Chondrocyte (in vitro differentiated cells): ENCODE data around the gene FANCG. TPM values are rescaled to one million over a fixed set of nuclear protein-coding genes. Genes with fewer than 3 reads are reported as not detected.

Experiments
- DNase-seq: peaks from one replicate; pipeline ENCODE4 v3.0.0; 2021; ENCODE audit warnings: mixed read lengths, low spot score
- H3K27ac Mint-ChIP-seq: one replicate; pipeline ENCODE4 v1.8.0; 2021; ENCODE audit warnings: mild to moderate bottlenecking, moderate library complexity, mixed read lengths; ENCODE audit not compliant: unreplicated experiment
- H3K27me3 Mint-ChIP-seq: 2 replicates; pipeline ENCODE4 v1.8.0; 2021; ENCODE audit warnings: low read depth, mixed read lengths
- H3K36me3 Mint-ChIP-seq: 2 replicates; pipeline ENCODE4 v1.8.0; 2021; ENCODE audit warnings: low read depth, mixed read lengths
- H3K4me1 Mint-ChIP-seq: 2 replicates; pipeline ENCODE4 v1.8.0; 2021; ENCODE audit warnings: low read depth, mild to moderate bottlenecking, mixed read lengths
- H3K4me3 Mint-ChIP-seq: one replicate; pipeline ENCODE4 v1.8.0; 2021; ENCODE audit warnings: mild to moderate bottlenecking, moderate library complexity, mixed read lengths; ENCODE audit not compliant: unreplicated experiment
- H3K9me3 Mint-ChIP-seq: 2 replicates; pipeline ENCODE4 v1.8.0; 2021; ENCODE audit warnings: low read depth, mixed read lengths
- CTCF ChIP-seq: fragments of 200-600 bp; sonication (generic); IDR thresholded peaks from 2 replicates; pipeline ENCODE4 v1.5.0; 2021; ENCODE audit warnings: antibody characterized with exemption, mild to moderate bottlenecking, moderate library complexity
- total RNA-seq: library from RNA; stranded (reverse); gene quantifications from 3 replicates; pipeline ENCODE4 v1.2.1, GENCODE V29; 2021

Gene FANCG
- total RNA-seq, 1 donor from 2014 or later = 14.9 TPM

DNA sequence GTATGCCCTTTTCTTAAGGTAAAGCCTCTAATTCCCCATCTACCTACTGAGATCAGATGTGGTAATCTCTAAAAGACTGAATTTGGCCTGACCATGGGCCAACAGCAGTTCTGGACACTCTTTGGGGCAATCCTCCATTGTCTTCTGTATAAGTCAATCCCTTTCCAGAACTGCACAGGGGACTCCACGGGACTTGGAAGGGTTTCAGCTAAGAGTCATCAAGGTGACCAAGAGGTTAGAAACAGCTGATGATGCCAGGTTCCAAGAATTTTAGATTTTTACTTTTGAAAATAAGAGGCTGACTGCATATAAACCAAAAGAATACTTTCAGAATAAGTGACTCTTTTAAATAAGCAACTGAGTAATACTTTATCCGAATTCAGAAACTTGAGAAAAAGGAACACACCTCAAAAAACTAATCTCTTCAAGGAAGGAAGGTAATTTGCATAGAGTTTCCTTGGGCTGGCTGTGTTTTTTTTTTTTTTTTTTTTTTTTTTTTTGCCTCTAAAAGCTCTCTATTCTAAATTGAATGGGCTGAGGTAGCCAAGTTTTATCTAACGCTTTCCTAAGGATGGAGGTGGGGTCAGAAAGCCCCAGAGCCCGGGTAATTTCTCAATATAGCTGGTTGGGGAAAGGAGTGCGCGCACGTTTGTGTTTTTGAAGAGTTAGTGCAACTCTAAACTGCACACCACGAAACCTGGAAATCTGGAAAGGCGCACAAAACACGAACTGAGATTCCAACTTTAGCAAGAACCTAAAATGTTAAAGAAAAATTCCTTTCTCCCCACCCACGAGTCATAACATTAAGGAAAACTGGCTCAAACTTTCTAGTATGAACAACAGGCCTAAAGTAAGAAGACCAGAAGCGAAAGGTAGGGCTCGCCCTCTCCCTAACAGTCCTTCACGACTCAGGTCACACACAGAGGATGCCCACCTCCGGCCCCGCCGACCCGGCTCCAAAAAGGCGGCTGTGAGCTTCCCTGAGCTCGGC, 8.6 kb downstream of the FANCG start:
- peak overlapping the region; percentile 97 for H3K27ac Mint-ChIP-seq
- H3K36me3 Mint-ChIP-seq = peaks cover 21% of the 10 kb centered on the region
- peaks cover 46% of the 10 kb centered on the region for H3K4me1 Mint-ChIP-seq

GRCh38 chr9:35069020-35069419, 10.7 kb downstream of the FANCG start:
- peak overlapping the region; percentile 68 for H3K27ac Mint-ChIP-seq
- TF ChIP-seq CTCF = no peak
- H3K9me3 Mint-ChIP-seq = no peaks in the 10 kb centered on the region
- H3K36me3 Mint-ChIP-seq = peaks cover 24% of the 10 kb centered on the region
- peak overlapping the region; percentile 83 for H3K4me3 Mint-ChIP-seq
- DNase-seq = no peak
- H3K4me1 Mint-ChIP-seq = peaks cover 46% of the 10 kb centered on the region
- no peaks in the 10 kb centered on the region for H3K27me3 Mint-ChIP-seq

More for the DNA sequence above, 8.6 kb downstream of the FANCG start:
- peak overlapping the region; percentile 83 for H3K4me3 Mint-ChIP-seq
- TF ChIP-seq CTCF = no peak
- H3K9me3 Mint-ChIP-seq = no peaks in the 10 kb centered on the region
- H3K27me3 Mint-ChIP-seq = no peaks in the 10 kb centered on the region
- DNase-seq = no peak

GRCh38 chr9:35067056-35067455, 12.7 kb downstream of the FANCG start:
- H3K27ac Mint-ChIP-seq = no peak overlapping the region
- TF ChIP-seq CTCF = no peak
- peaks cover 42% of the 10 kb centered on the region for H3K36me3 Mint-ChIP-seq
- no peak overlapping the region for H3K4me3 Mint-ChIP-seq
- H3K9me3 Mint-ChIP-seq = no peaks in the 10 kb centered on the region
- DNase-seq = no peak
- H3K4me1 Mint-ChIP-seq = peaks cover 39% of the 10 kb centered on the region
- H3K27me3 Mint-ChIP-seq = no peaks in the 10 kb centered on the region

DNA sequence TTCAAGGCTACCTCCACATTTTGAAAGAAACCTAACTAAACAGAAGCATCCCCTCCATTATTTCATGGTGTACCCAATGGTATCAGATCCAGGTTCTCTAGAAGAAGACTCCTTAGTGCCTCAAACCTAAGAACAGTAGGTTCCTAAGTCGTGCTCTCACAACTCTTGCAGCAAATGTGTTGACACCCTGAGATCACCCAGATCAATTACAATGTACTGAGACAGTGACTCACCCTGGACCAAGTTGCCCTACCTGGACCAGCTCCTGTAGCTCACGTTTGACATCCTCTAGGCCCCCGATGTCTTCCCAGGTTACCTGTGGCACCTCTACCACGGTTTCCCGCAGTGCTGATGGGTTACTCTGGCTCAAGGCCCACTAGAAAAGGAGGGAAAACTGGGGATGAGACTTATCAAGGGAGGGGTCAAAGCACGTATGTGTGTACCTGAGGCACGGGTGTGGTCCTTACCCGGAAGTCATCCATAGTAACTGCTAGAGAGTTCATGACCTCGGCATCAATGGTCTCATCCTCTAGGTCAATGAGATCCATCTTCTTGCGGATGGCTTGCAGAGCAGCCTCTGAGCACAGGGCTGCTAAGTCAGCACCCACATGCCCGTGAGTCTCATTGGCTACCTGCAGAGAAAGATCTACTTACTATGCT, 19.1 kb downstream of the FANCG start:
- peaks cover 86% of the 10 kb centered on the region for H3K36me3 Mint-ChIP-seq
- H3K4me3 Mint-ChIP-seq = no peak overlapping the region
- no peaks in the 10 kb centered on the region for H3K4me1 Mint-ChIP-seq
- TF ChIP-seq CTCF = no peak
- H3K9me3 Mint-ChIP-seq = no peaks in the 10 kb centered on the region
- no peak overlapping the region for H3K27ac Mint-ChIP-seq
- no peak for DNase-seq
- no peaks in the 10 kb centered on the region for H3K27me3 Mint-ChIP-seq

GRCh38 chr9:35059438-35059837, 20.3 kb downstream of the FANCG start:
- DNase-seq = no peak
- no peaks in the 10 kb centered on the region for H3K9me3 Mint-ChIP-seq
- H3K27me3 Mint-ChIP-seq = no peaks in the 10 kb centered on the region
- no peaks in the 10 kb centered on the region for H3K4me1 Mint-ChIP-seq
- TF ChIP-seq CTCF = no peak
- H3K36me3 Mint-ChIP-seq = peaks cover 89% of the 10 kb centered on the region
- H3K27ac Mint-ChIP-seq = no peak overlapping the region
- no peak overlapping the region for H3K4me3 Mint-ChIP-seq
